Measurements from ENCODE around the gene PPP2R2B.
A peak's percentile ranks its signal among the peaks of the same experiment; 100 is the strongest.

GRCh38 chr5:146662229-146662628, 216.3 kb downstream of the PPP2R2B start:
- TF ChIP-seq JUN (IDR thresholded peaks at IDR 0.05) (no peak), CTCF (IDR thresholded peaks at IDR 0.05) (peak; percentile 1; the same call in 1 of the 3 replicates), BHLHE40 (IDR thresholded peaks at IDR 0.05; ENCODE audit: low read depth, low read length) (no peak), MAX (IDR thresholded peaks at IDR 0.05) (no peak), SMC3 (IDR thresholded peaks at IDR 0.05) (no peak), TP53 (CRISPR knock-in tag; IDR thresholded peaks at IDR 0.05) (no peak), POLR2A (IDR thresholded peaks at IDR 0.05; ENCODE audit: low read length) (no peak), RAD21 (conservative IDR thresholded peaks at IDR 0.05 in 1 of 2, IDR thresholded peaks at IDR 0.05 in 1 of 2) (no peak; a peak in 1 of 5 replicates), EP300 (IDR thresholded peaks at IDR 0.05) (no peak), ZC3H11A (IDR thresholded peaks at IDR 0.05) (no peak)
- TF ChIP-seq, protein P1, sequence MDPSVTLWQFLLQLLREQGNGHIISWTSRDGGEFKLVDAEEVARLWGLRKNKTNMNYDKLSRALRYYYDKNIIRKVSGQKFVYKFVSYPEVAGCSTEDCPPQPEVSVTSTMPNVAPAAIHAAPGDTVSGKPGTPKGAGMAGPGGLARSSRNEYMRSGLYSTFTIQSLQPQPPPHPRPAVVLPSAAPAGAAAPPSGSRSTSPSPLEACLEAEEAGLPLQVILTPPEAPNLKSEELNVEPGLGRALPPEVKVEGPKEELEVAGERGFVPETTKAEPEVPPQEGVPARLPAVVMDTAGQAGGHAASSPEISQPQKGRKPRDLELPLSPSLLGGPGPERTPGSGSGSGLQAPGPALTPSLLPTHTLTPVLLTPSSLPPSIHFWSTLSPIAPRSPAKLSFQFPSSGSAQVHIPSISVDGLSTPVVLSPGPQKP (IDR thresholded peaks at IDR 0.05; ENCODE audit: low read depth, low read length), result no peak
